ENCODE data around the gene POU2F3.

The POU2F3 gene

GRCh38 chr11:120211522-120212258, 28.2 kb upstream of the POU2F3 start:
- no peaks in the 10 kb centered on the region for H3K9me3 ChIP-seq (ENCODE audit: control insufficient read depth, insufficient read depth, low read length)
- no peak overlapping the region for H3K9ac ChIP-seq (ENCODE audit: low read depth, low read length)
- H3K27me3 ChIP-seq (ENCODE audit: control insufficient read depth, insufficient read depth, low read length), result peaks cover 98% of the 10 kb centered on the region
- H3K36me3 ChIP-seq (ENCODE audit: control insufficient read depth, insufficient read depth, low read length), result no peaks in the 10 kb centered on the region
- peaks cover 19% of the 10 kb centered on the region for H3K4me1 ChIP-seq (ENCODE audit: control insufficient read depth, insufficient read depth, low read length)
- H3K4me3 ChIP-seq (ENCODE audit: low read depth, low read length), result peak overlapping the region; percentile 63
- H3K27ac ChIP-seq (ENCODE audit: low read depth, low read length), result no peak overlapping the region

GRCh38 chr11:120212259-120212878, 27.6 kb upstream of the POU2F3 start:
- Histone ChIP-seq H3K9ac (ENCODE audit: low read depth, low read length) (no peak overlapping the region), H3K36me3 (ENCODE audit: control insufficient read depth, insufficient read depth, low read length) (no peaks in the 10 kb centered on the region), H3K4me1 (ENCODE audit: control insufficient read depth, insufficient read depth, low read length) (peaks cover 19% of the 10 kb centered on the region), H3K27me3 (ENCODE audit: control insufficient read depth, insufficient read depth, low read length) (peaks cover 98% of the 10 kb centered on the region), H3K9me3 (ENCODE audit: control insufficient read depth, insufficient read depth, low read length) (no peaks in the 10 kb centered on the region), H3K4me3 (ENCODE audit: low read depth, low read length) (no peak overlapping the region), H3K27ac (ENCODE audit: low read depth, low read length) (no peak overlapping the region)

- H3K27ac ChIP-seq (ENCODE audit: low read depth, low read length), result no peak overlapping the region
- peaks cover 19% of the 10 kb centered on the region for H3K4me1 ChIP-seq (ENCODE audit: control insufficient read depth, insufficient read depth, low read length)
- peaks cover 98% of the 10 kb centered on the region for H3K27me3 ChIP-seq (ENCODE audit: control insufficient read depth, insufficient read depth, low read length)
- no peaks in the 10 kb centered on the region for H3K36me3 ChIP-seq (ENCODE audit: control insufficient read depth, insufficient read depth, low read length)
- H3K9ac ChIP-seq (ENCODE audit: low read depth, low read length), result no peak overlapping the region
- H3K4me3 ChIP-seq (ENCODE audit: low read depth, low read length), result no peak overlapping the region
- no peaks in the 10 kb centered on the region for H3K9me3 ChIP-seq (ENCODE audit: control insufficient read depth, insufficient read depth, low read length)
Observed at GRCh38 chr11:120212926-120213325, 27.0 kb upstream of the POU2F3 start.

GRCh38 chr11:120214581-120214980, 25.4 kb upstream of the POU2F3 start:
- Histone ChIP-seq H3K9ac (ENCODE audit: low read depth, low read length) (no peak overlapping the region), H3K27ac (ENCODE audit: low read depth, low read length) (no peak overlapping the region), H3K9me3 (ENCODE audit: control insufficient read depth, insufficient read depth, low read length) (no peaks in the 10 kb centered on the region), H3K27me3 (ENCODE audit: control insufficient read depth, insufficient read depth, low read length) (peaks cover 89% of the 10 kb centered on the region), H3K36me3 (ENCODE audit: control insufficient read depth, insufficient read depth, low read length) (no peaks in the 10 kb centered on the region), H3K4me1 (ENCODE audit: control insufficient read depth, insufficient read depth, low read length) (peaks cover 19% of the 10 kb centered on the region), H3K4me3 (ENCODE audit: low read depth, low read length) (no peak overlapping the region)

- Histone ChIP-seq H3K27me3 (ENCODE audit: control insufficient read depth, insufficient read depth, low read length) (peaks cover 89% of the 10 kb centered on the region), H3K27ac (ENCODE audit: low read depth, low read length) (no peak overlapping the region), H3K9me3 (ENCODE audit: control insufficient read depth, insufficient read depth, low read length) (no peaks in the 10 kb centered on the region), H3K36me3 (ENCODE audit: control insufficient read depth, insufficient read depth, low read length) (no peaks in the 10 kb centered on the region), H3K4me3 (ENCODE audit: low read depth, low read length) (no peak overlapping the region), H3K4me1 (ENCODE audit: control insufficient read depth, insufficient read depth, low read length) (peaks cover 12% of the 10 kb centered on the region), H3K9ac (ENCODE audit: low read depth, low read length) (no peak overlapping the region)
Observed at GRCh38 chr11:120215634-120216033, 24.3 kb upstream of the POU2F3 start.

GRCh38 chr11:120216426-120217102, 23.4 kb upstream of the POU2F3 start:
- no peak overlapping the region for H3K9ac ChIP-seq (ENCODE audit: low read depth, low read length)
- H3K4me1 ChIP-seq (ENCODE audit: control insufficient read depth, insufficient read depth, low read length), result peaks cover 12% of the 10 kb centered on the region
- H3K27ac ChIP-seq (ENCODE audit: low read depth, low read length), result no peak overlapping the region
- H3K4me3 ChIP-seq (ENCODE audit: low read depth, low read length), result no peak overlapping the region
- H3K36me3 ChIP-seq (ENCODE audit: control insufficient read depth, insufficient read depth, low read length), result no peaks in the 10 kb centered on the region
- peaks cover 84% of the 10 kb centered on the region for H3K27me3 ChIP-seq (ENCODE audit: control insufficient read depth, insufficient read depth, low read length)
- no peaks in the 10 kb centered on the region for H3K9me3 ChIP-seq (ENCODE audit: control insufficient read depth, insufficient read depth, low read length)

GRCh38 chr11:120217526-120217925, 22.4 kb upstream of the POU2F3 start:
- H3K27ac ChIP-seq (ENCODE audit: low read depth, low read length), result no peak overlapping the region
- H3K27me3 ChIP-seq (ENCODE audit: control insufficient read depth, insufficient read depth, low read length), result peaks cover 74% of the 10 kb centered on the region
- no peaks in the 10 kb centered on the region for H3K36me3 ChIP-seq (ENCODE audit: control insufficient read depth, insufficient read depth, low read length)
- H3K9ac ChIP-seq (ENCODE audit: low read depth, low read length), result no peak overlapping the region
- H3K9me3 ChIP-seq (ENCODE audit: control insufficient read depth, insufficient read depth, low read length), result no peaks in the 10 kb centered on the region
- H3K4me3 ChIP-seq (ENCODE audit: low read depth, low read length), result no peak overlapping the region
- H3K4me1 ChIP-seq (ENCODE audit: control insufficient read depth, insufficient read depth, low read length), result peaks cover 8% of the 10 kb centered on the region

- Histone ChIP-seq H3K4me3 (ENCODE audit: low read depth, low read length) (no peak overlapping the region), H3K4me1 (ENCODE audit: control insufficient read depth, insufficient read depth, low read length) (peaks cover 4% of the 10 kb centered on the region), H3K27me3 (ENCODE audit: control insufficient read depth, insufficient read depth, low read length) (peaks cover 68% of the 10 kb centered on the region), H3K27ac (ENCODE audit: low read depth, low read length) (no peak overlapping the region), H3K9ac (ENCODE audit: low read depth, low read length) (no peak overlapping the region), H3K36me3 (ENCODE audit: control insufficient read depth, insufficient read depth, low read length) (no peaks in the 10 kb centered on the region), H3K9me3 (ENCODE audit: control insufficient read depth, insufficient read depth, low read length) (no peaks in the 10 kb centered on the region)
Observed at GRCh38 chr11:120217941-120218694, 21.8 kb upstream of the POU2F3 start.

- H3K9me3 ChIP-seq (ENCODE audit: control insufficient read depth, insufficient read depth, low read length), result no peaks in the 10 kb centered on the region
- H3K36me3 ChIP-seq (ENCODE audit: control insufficient read depth, insufficient read depth, low read length), result no peaks in the 10 kb centered on the region
- no peak overlapping the region for H3K4me3 ChIP-seq (ENCODE audit: low read depth, low read length)
- no peaks in the 10 kb centered on the region; the same call in 1 of the 2 replicates for H3K4me1 ChIP-seq (ENCODE audit: control insufficient read depth, insufficient read depth, low read length)
- H3K27ac ChIP-seq (ENCODE audit: low read depth, low read length), result no peak overlapping the region
- H3K27me3 ChIP-seq (ENCODE audit: control insufficient read depth, insufficient read depth, low read length), result peaks cover 63% of the 10 kb centered on the region
- H3K9ac ChIP-seq (ENCODE audit: low read depth, low read length), result no peak overlapping the region
Observed at GRCh38 chr11:120218695-120219033, 21.3 kb upstream of the POU2F3 start.

GRCh38 chr11:120219232-120219937, 20.6 kb upstream of the POU2F3 start:
- Histone ChIP-seq H3K36me3 (ENCODE audit: control insufficient read depth, insufficient read depth, low read length) (no peaks in the 10 kb centered on the region), H3K4me1 (ENCODE audit: control insufficient read depth, insufficient read depth, low read length) (no peaks in the 10 kb centered on the region; the same call in 1 of the 2 replicates), H3K27me3 (ENCODE audit: control insufficient read depth, insufficient read depth, low read length) (peaks cover 62% of the 10 kb centered on the region), H3K9ac (ENCODE audit: low read depth, low read length) (no peak overlapping the region), H3K9me3 (ENCODE audit: control insufficient read depth, insufficient read depth, low read length) (no peaks in the 10 kb centered on the region), H3K4me3 (ENCODE audit: low read depth, low read length) (no peak overlapping the region), H3K27ac (ENCODE audit: low read depth, low read length) (no peak overlapping the region)

All from HUES48 (cell line).